Subcutaneous abdominal adipose tissue (tissue), 5 donors: ENCODE measurements around the gene NKAIN2.
"Not testable (repeated sequence)": the region's sequence is repeated elsewhere in the genome, so short reads cannot be mapped to it uniquely, and the experiment has no call there.

Experiments
- H3K27ac ChIP-seq: one replicate; pipeline ENCODE4 v1.7.0; 2013; ENCODE audit warnings: low read depth, mild to moderate bottlenecking, inconsistent platforms, low read length, moderate library complexity
- H3K27me3 ChIP-seq, 5 donors: one replicate each; pipeline ENCODE4 v1.7.0; 2013; ENCODE audit warnings: low read length in 5 of 5, inconsistent platforms in 1 of 5; ENCODE audit not compliant: control insufficient read depth in 5 of 5, insufficient read depth in 4 of 5
- H3K36me3 ChIP-seq, 5 donors: one replicate each; pipeline ENCODE4 v1.7.0; 2013; ENCODE audit warnings: low read length in 5 of 5; ENCODE audit not compliant: control insufficient read depth in 5 of 5, insufficient read depth in 5 of 5
- H3K4me1 ChIP-seq, 5 donors: one replicate each; pipeline ENCODE4 v1.7.0; 2013; ENCODE audit warnings: low read length in 5 of 5, mild to moderate bottlenecking in 3 of 5, moderate library complexity in 1 of 5; ENCODE audit not compliant: control insufficient read depth in 5 of 5, insufficient read depth in 5 of 5
- H3K4me3 ChIP-seq, 5 donors: one replicate each; pipeline ENCODE4 v1.7.0; 2013; ENCODE audit warnings: low read length in 5 of 5, low read depth in 1 of 5
- H3K9ac ChIP-seq, 5 donors: one replicate each; pipeline ENCODE4 v1.7.0; 2013; ENCODE audit warnings: low read length in 5 of 5, mild to moderate bottlenecking in 4 of 5, moderate library complexity in 3 of 5
- H3K9me3 ChIP-seq, 5 donors: one replicate each; pipeline ENCODE4 v1.7.0; 2013; ENCODE audit warnings: low read length in 5 of 5; ENCODE audit not compliant: control insufficient read depth in 5 of 5
- donor health status: healthy.
- donor health status: healthy.
- donor health status: healthy.
- donor health status: healthy.
- donor health status: healthy.

NKAIN2 gene

DNA sequence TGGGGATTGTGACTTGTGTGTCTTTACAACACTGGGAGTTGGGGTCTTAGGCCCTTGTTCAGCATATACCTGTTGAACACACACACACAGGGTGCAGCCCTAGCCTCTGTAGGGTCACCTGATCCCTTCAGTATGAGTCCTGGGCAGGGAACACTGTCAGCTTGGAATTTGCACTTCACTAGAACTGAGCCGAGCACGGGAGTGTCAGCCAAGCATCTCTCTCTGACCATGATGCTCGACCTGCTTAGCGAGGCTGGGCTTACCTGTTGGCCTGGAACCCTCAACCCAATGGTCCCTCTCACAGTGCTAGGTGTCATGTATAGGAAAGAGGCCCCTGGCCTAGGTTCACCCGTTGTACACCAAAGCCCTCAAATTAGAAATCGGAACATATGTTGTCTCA lies 96.1 kb downstream of the NKAIN2 start:
- no peaks in the 10 kb centered on the region for H3K9me3 ChIP-seq
- no peak overlapping the region for H3K27ac ChIP-seq
- no peaks in the 10 kb centered on the region for H3K36me3 ChIP-seq
- H3K4me3 ChIP-seq = no peak overlapping the region
- no peak overlapping the region for H3K9ac ChIP-seq
- no peaks in the 10 kb centered on the region for H3K4me1 ChIP-seq
- no peaks in the 10 kb centered on the region for H3K27me3 ChIP-seq

DNA sequence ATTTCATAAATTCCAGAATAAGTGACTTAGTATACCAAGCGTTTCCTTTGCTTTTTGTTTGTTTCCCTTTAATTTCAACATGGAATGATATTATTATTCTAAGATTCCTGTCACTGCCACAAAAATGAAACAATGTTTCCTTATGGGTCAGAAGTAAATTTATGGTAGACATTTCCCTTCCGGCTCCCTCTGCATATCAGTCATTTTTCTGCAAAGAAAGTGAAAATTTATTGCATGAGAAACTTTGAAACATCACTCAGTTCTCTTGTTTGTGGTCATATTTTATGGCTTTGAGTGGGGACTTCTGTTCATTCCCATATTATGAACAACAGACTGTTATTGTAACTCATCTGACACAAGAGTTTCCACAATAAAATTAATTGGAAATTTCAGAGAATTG lies 97.8 kb downstream of the NKAIN2 start:
- H3K27ac ChIP-seq = no peak overlapping the region
- H3K36me3 ChIP-seq = no peaks in the 10 kb centered on the region
- H3K4me3 ChIP-seq = no peak overlapping the region
- no peaks in the 10 kb centered on the region for H3K27me3 ChIP-seq
- no peaks in the 10 kb centered on the region for H3K4me1 ChIP-seq
- no peak overlapping the region for H3K9ac ChIP-seq
- no peaks in the 10 kb centered on the region for H3K9me3 ChIP-seq

DNA sequence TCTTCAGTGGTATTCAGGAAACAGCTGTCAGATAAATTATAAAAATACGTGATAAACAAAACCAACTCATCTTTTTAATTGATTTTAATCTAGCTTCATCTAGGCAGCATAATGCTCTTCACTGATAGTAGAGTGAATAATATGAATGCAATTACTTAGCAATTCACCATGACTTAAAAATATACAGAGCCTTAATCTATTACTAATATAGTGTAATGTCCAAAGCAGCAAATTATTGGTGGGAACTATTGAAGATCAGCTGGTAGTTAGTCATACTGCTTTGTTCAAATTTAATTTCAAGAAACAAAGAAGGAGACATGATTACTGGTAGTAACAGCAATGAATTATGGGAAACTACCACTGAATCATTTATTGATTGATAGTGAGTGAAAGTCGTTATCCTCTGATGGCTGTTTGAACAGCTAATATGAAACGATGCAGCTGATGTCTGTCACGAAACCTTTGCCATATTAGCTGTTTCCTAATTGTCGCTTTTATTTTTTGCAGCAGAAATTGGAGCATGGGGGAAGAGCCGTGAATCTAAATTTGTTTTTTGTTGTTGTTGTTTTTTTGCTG lies 99.2 kb downstream of the NKAIN2 start:
- Histone ChIP-seq H3K9ac (no peak overlapping the region), H3K4me1 (no peaks in the 10 kb centered on the region), H3K36me3 (no peaks in the 10 kb centered on the region), H3K9me3 (no peaks in the 10 kb centered on the region), H3K27ac (no peak overlapping the region), H3K4me3 (no peak overlapping the region), H3K27me3 (no peaks in the 10 kb centered on the region)

DNA sequence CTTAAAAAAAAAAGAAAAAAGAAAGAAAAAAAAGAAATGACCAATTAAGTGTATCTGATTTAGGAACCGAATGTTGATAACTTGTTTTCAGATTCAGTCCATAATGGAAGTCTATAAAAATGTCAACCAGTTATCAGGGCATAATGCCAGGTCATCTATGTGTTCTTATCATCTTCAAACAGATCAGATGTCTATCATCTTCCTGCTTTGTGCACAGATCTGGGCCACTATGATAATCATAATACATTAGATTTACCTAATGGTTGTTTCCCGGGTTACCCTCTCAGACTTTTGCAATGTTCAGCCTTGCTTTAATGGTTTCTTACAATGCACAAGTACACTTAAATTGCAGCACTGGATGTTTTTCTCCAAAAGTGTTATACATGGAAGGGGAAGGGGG lies 100.6 kb downstream of the NKAIN2 start:
- Histone ChIP-seq H3K9ac (no peak overlapping the region), H3K4me3 (no peak overlapping the region), H3K4me1 (no peaks in the 10 kb centered on the region), H3K9me3 (no peaks in the 10 kb centered on the region), H3K27me3 (no peaks in the 10 kb centered on the region), H3K36me3 (no peaks in the 10 kb centered on the region), H3K27ac (no peak overlapping the region)

DNA sequence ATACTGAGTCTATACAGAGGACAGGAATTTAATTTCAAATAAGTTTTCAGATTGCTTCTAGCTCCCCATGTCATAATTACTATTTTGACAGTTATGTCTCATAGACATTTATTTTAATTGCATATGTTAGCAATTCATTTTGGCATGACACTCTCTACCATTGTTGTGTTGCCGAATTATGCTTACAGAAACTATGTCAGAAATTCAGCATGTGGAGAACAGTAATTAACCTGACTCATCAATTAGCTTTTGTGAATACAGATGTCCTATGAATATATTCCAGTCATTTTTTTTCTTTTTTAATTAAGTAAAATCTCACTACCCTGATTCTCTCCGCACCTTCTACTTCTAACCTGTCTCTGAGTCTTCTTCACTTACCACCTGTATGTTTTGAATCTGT lies 105.1 kb downstream of the NKAIN2 start:
- Histone ChIP-seq H3K4me1 (no peaks in the 10 kb centered on the region), H3K27me3 (no peaks in the 10 kb centered on the region), H3K9ac (no peak overlapping the region), H3K27ac (no peak overlapping the region), H3K9me3 (no peaks in the 10 kb centered on the region), H3K4me3 (no peak overlapping the region), H3K36me3 (no peaks in the 10 kb centered on the region)

DNA sequence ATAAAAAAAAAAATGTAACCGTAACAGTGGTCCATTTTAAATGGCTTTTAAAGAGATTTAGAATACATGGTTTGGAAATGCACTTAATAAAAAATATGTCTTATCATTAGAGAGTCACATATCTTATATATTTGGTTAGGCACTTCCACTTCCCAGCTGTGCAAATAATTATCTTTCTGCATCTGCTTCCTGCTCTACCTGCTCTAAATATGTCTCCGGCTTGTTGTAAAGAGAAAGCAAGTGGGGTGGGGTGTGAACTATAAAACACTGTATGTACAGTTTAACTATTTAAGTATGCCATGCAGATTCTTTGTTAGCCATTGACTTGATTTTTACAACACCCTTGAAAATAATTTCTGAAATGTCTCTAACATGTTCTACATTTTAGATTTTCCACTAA lies 106.3 kb downstream of the NKAIN2 start:
- no peaks in the 10 kb centered on the region for H3K9me3 ChIP-seq
- H3K36me3 ChIP-seq = no peaks in the 10 kb centered on the region
- no peak overlapping the region for H3K9ac ChIP-seq
- H3K27ac ChIP-seq = no peak overlapping the region
- no peaks in the 10 kb centered on the region for H3K4me1 ChIP-seq
- no peaks in the 10 kb centered on the region for H3K27me3 ChIP-seq
- no peak overlapping the region for H3K4me3 ChIP-seq

DNA sequence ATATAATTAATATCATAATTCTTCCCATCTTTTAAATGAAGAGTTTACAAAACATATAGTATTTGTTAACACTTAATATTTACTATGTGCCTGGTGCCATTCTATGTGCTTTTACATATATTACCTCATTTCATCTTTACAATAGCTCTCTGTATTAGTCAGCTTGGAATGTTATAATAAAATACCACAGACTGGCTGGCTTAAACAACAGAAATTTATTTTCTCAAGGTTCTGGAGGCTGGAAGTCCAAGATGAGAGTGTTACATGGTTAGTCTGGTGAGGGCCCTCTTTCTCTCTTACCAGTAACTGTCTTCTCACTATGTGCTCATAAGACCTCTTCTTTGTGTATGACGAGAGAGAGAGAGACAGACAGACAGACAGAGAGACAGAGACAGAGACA lies 110.2 kb downstream of the NKAIN2 start:
- Histone ChIP-seq H3K27ac (no peak overlapping the region), H3K36me3 (no peaks in the 10 kb centered on the region), H3K4me3 (no peak overlapping the region), H3K9ac (no peak overlapping the region), H3K27me3 (no peaks in the 10 kb centered on the region), H3K9me3 (no peaks in the 10 kb centered on the region), H3K4me1 (no peaks in the 10 kb centered on the region)

DNA sequence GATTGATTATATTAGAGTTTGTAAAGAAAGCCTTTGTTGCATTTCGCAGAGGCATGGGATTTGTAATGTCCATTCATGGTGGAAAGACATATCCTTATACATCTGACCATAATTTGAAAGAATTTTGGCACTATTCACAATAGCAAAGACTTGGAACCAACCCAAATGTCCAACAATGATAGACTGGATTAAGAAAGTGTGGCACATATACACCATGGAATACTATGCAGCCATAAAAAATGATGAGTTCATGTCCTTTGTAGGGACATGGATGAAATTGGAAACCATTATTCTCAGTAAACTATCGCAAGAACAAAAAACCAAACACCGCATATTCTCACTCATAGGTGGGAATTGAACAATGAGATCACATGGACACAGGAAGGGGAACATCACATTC lies 119.7 kb downstream of the NKAIN2 start:
- not testable (repeated sequence) for H3K9me3 ChIP-seq, H3K4me1 ChIP-seq, H3K36me3 ChIP-seq, H3K27ac ChIP-seq, H3K4me3 ChIP-seq, H3K27me3 ChIP-seq, H3K9ac ChIP-seq

DNA sequence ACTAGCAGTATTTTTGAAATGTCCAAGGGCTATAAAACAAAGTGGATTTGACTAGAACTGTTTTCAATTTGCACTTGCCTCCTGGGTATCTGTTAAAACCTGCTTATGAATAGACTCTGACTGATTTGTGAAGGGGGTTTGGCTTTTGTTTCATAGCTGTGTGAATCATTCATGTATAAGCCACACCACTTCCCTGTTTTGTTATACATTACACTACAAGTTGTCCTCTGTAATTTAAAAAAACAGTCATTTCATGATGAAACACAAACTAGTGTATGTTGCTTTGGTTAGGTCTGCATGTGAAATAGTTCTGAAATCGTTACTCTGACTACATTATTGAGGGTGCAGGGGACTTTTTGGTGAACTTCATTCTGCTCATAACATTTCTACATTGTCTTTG lies 121.7 kb downstream of the NKAIN2 start:
- Histone ChIP-seq H3K9ac (no peak overlapping the region), H3K9me3 (no peaks in the 10 kb centered on the region), H3K27ac (no peak overlapping the region), H3K4me1 (no peaks in the 10 kb centered on the region), H3K4me3 (no peak overlapping the region), H3K27me3 (no peaks in the 10 kb centered on the region), H3K36me3 (no peaks in the 10 kb centered on the region)

DNA sequence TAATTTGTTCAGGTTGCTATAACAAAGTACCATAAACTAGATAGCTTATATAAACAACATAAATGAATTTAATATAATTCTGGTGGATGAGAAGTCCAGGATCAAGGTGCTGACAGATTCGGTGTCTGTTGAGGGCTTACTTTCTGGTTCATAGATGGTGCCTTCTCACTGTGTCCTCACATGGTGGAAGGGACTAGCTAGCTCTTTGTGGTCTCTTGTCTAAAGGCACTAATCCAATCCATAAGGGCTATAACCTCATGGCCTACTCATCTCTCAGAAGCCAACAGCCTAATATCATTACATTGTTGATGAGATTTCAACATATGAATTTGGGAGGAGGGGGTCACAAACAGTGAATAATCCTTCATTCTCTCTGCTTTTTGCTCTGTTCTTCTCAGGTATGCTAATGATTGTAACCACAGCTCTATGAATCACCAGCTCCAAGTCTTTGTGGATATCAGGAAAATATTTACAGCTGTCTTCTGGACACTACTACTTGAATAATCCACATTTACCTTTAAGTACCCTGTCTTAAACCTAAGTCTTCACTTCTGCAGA lies 122.3 kb downstream of the NKAIN2 start:
- no peaks in the 10 kb centered on the region for H3K36me3 ChIP-seq
- H3K4me1 ChIP-seq = no peaks in the 10 kb centered on the region
- no peaks in the 10 kb centered on the region for H3K27me3 ChIP-seq
- H3K9ac ChIP-seq = no peak overlapping the region
- H3K27ac ChIP-seq = no peak overlapping the region
- no peaks in the 10 kb centered on the region for H3K9me3 ChIP-seq
- no peak overlapping the region for H3K4me3 ChIP-seq

DNA sequence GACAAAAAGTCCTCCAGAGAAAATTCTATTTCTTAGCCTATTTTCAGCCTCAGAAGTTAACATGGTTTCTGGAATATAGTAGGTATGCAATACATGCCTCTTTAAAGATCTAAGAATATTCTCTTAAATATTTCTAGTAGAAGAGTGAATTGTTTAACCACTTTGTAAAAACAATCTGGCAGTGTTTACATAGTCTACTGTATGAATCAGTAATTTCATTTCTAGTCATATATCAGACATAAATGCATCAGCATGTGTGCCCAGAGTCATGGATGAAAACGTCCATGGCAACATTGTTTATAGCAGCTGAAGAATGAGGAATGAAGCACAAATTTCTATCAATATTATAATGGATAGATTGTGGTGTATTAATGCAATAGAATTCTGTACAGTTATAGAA lies 124.9 kb downstream of the NKAIN2 start:
- Histone ChIP-seq H3K36me3 (no peaks in the 10 kb centered on the region), H3K4me1 (no peaks in the 10 kb centered on the region), H3K27ac (no peak overlapping the region), H3K27me3 (no peaks in the 10 kb centered on the region), H3K9me3 (no peaks in the 10 kb centered on the region), H3K9ac (no peak overlapping the region), H3K4me3 (no peak overlapping the region)
